ENCODE measurements around the gene DNAJC4. TPM values are rescaled to one million over a fixed set of nuclear protein-coding genes. Genes with fewer than 3 reads are reported as not detected.
A peak's percentile ranks its signal among the peaks of the same experiment; 100 is the strongest.

Gene DNAJC4
- total and polyA plus RNA-seq, 12 donors: 19.9 to 220 (median 66.8) TPM

GRCh38 chr11:64243236-64243854, 13.0 kb downstream of the DNAJC4 start:
- 72 to 90% (median 79%) methylated on average over 6 to 8 of the region's 8 CpGs for WGBS, 4 donors
- peaks cover 35 to 51% of the 10 kb centered on the region in 2 donors for H3K4me1 ChIP-seq (replicated peaks in 1 of 2)
- H3K27me3 ChIP-seq: no peaks in the 10 kb centered on the region
- intact Hi-C loops (cut with DNase I): no loop called here
- TF ChIP-seq POLR2A (IDR thresholded peaks at IDR 0.05): no peak
- TF ChIP-seq, protein P1, sequence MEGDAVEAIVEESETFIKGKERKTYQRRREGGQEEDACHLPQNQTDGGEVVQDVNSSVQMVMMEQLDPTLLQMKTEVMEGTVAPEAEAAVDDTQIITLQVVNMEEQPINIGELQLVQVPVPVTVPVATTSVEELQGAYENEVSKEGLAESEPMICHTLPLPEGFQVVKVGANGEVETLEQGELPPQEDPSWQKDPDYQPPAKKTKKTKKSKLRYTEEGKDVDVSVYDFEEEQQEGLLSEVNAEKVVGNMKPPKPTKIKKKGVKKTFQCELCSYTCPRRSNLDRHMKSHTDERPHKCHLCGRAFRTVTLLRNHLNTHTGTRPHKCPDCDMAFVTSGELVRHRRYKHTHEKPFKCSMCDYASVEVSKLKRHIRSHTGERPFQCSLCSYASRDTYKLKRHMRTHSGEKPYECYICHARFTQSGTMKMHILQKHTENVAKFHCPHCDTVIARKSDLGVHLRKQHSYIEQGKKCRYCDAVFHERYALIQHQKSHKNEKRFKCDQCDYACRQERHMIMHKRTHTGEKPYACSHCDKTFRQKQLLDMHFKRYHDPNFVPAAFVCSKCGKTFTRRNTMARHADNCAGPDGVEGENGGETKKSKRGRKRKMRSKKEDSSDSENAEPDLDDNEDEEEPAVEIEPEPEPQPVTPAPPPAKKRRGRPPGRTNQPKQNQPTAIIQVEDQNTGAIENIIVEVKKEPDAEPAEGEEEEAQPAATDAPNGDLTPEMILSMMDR (IDR thresholded peaks at IDR 0.05): no peak
- no peaks in the 10 kb centered on the region for H3K9me3 ChIP-seq (replicated peaks in 1 of 3)
- H3K4me3 ChIP-seq: no peak overlapping the region
- DNase-seq: peak in 1 of 7 donors; percentile 25
- H3K27ac ChIP-seq: no peak overlapping the region
- H3K36me3 ChIP-seq (replicated peaks in 1 of 2): peaks cover 0 to 18% of the 10 kb centered on the region in 2 donors

GRCh38 chr11:64244107-64244506, 13.8 kb downstream of the DNAJC4 start:
- WGBS, 4 donors: 48 to 61% (median 52%) methylated on average over 5 of the region's 5 CpGs
- DNase-seq: no peak
- no peak for TF ChIP-seq POLR2A (IDR thresholded peaks at IDR 0.05)
- Histone ChIP-seq H3K9me3 (replicated peaks in 1 of 3) (no peaks in the 10 kb centered on the region), H3K36me3 (replicated peaks in 1 of 2) (peaks cover 0 to 12% of the 10 kb centered on the region in 2 donors), H3K4me3 (no peak overlapping the region), H3K4me1 (replicated peaks in 1 of 2) (peaks cover 35 to 51% of the 10 kb centered on the region in 2 donors), H3K27me3 (no peaks in the 10 kb centered on the region), H3K27ac (no peak overlapping the region)
- intact Hi-C loops (cut with DNase I): no loop called here

- TF ChIP-seq POLR2A (IDR thresholded peaks at IDR 0.05): no peak
- TF ChIP-seq, protein P1 (IDR thresholded peaks at IDR 0.05): no peak
- intact Hi-C loops (cut with DNase I): no loop called here
- DNase-seq: peak in 1 of 7 donors; percentile 27
- Histone ChIP-seq H3K36me3 (replicated peaks in 1 of 2) (peaks cover 0 to 12% of the 10 kb centered on the region in 2 donors), H3K4me3 (peak overlapping the region in 1 of 4 donors; percentile 72), H3K9me3 (replicated peaks in 1 of 3) (no peaks in the 10 kb centered on the region), H3K27me3 (no peaks in the 10 kb centered on the region), H3K27ac (peak overlapping the region; percentile 16 to 90 (median 85)), H3K4me1 (replicated peaks in 1 of 2) (peaks cover 35 to 45% of the 10 kb centered on the region in 2 donors)
- WGBS, 4 donors: 0 to 22% (median 18%) methylated on average over 1 to 6 of the region's 6 CpGs; no CpG with 5 or more reads in 1 of the 4 donors
These were observed 14.6 kb downstream of the DNAJC4 start for GRCh38 chr11:64244966-64245365.

GRCh38 chr11:64245401-64245796, 15.1 kb downstream of the DNAJC4 start:
- Histone ChIP-seq H3K27me3 (no peaks in the 10 kb centered on the region), H3K9me3 (replicated peaks in 1 of 3) (no peaks in the 10 kb centered on the region), H3K36me3 (replicated peaks in 1 of 2) (peaks cover 0 to 12% of the 10 kb centered on the region in 2 donors), H3K4me3 (peak overlapping the region in 2 of 4 donors; percentile 59 to 72), H3K27ac (peak overlapping the region; percentile 16 to 90 (median 85)), H3K4me1 (replicated peaks in 1 of 2) (peaks cover 31 to 40% of the 10 kb centered on the region in 2 donors)
- WGBS, 4 donors: 0 to 10% (median 6%) methylated on average over 2 to 6 of the region's 6 CpGs
- intact Hi-C loops (cut with DNase I): no loop called here
- peak; percentile 67 to 84 (median 76) for DNase-seq
- TF ChIP-seq, protein P1 (IDR thresholded peaks at IDR 0.05): no peak
- no peak for TF ChIP-seq POLR2A (IDR thresholded peaks at IDR 0.05)

Data from adrenal gland (tissue), 12 donors.